Measurements from ENCODE around the gene SPG7.

Gene SPG7

GRCh38 chr16:89557690-89558490 lies 49.7 kb downstream of the SPG7 start:
- H3K9me3 Mint-ChIP-seq = no peaks in the 10 kb centered on the region
- peak overlapping the region; percentile 54 for H3K4me3 Mint-ChIP-seq
- H3K36me3 Mint-ChIP-seq = peaks cover 16% of the 10 kb centered on the region
- H3K4me1 Mint-ChIP-seq = peaks cover 17% of the 10 kb centered on the region
- no peaks in the 10 kb centered on the region for H3K27me3 Mint-ChIP-seq
- H3K27ac Mint-ChIP-seq = peak overlapping the region; percentile 46

DNA sequence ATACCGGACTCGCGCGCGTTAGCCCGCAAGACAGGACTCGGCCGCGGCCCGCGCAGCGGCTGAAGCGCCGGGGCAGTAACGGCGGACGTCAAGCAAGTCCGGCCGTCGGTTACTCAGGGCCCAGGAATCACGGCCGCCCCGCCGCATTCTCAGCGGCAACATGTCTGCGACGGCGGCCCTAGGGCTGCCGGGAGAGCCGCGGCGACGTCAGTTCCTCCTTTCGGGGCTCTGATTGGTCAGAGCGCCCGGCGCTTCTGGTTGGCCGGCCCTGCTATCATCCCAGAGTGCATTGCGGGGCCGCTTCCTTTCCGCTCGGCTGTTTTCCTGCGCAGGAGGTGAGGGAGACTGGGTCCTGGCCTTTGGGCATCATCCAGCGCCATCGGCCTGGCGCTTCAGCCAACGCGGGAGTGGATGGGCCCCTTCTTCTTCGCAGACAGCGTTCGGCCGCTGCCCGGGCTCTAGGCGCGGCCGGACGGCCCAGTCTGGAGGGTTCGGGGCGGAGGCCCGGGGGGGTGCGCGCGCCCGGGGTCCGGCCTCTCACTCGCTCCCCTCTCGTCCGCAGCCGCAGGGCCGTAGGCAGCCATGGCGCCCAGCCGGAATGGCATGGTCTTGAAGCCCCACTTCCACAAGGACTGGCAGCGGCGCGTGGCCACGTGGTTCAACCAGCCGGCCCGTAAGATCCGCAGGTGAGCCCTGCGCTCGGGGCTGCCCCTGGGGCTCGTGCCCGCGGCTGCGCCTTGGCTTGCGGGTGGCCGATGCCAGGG lies 52.4 kb downstream of the SPG7 start, which contains the start of gene RPL13:
Gene RPL13, plus strand, starts transcription at position 305 of the 764 bp plus-strand sequence. Its CDS starts 278 bp downstream, at position 583.
- H3K4me1 Mint-ChIP-seq = peaks cover 44% of the 10 kb centered on the region
- no peaks in the 10 kb centered on the region for H3K27me3 Mint-ChIP-seq
- peak within 1 kb of the TSS; percentile 98 for H3K4me3 Mint-ChIP-seq
- peak within 1 kb of the TSS; percentile 96 for H3K27ac Mint-ChIP-seq
- H3K36me3 Mint-ChIP-seq = peaks cover 22% of the 10 kb centered on the region
- H3K9me3 Mint-ChIP-seq = no peaks in the 10 kb centered on the region

DNA sequence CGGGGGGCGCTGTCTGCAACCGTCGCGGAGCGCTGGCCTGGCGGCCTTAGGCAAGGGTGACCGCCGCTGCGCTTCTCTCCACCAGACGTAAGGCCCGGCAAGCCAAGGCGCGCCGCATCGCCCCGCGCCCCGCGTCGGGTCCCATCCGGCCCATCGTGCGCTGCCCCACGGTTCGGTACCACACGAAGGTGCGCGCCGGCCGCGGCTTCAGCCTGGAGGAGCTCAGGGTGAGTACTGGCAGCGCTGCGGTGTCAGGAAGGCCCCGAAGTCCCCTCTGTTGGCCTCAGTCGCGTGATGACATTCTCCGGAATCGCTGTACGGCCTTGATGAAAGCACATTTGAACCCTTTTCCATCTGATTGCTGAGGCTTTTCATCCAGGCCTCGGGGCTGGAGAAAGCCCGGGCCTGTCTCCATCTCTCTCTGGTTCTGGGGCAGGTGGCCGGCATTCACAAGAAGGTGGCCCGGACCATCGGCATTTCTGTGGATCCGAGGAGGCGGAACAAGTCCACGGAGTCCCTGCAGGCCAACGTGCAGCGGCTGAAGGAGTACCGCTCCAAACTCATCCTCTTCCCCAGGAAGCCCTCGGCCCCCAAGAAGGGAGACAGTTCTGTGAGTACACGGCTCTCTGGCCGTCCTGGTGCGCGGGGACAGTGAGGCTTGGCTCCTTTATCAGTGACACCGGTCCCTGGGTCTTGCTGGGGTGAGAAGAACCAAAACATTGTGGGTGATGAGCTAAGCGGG lies 53.1 kb downstream of the SPG7 start:
- peak overlapping the region; percentile 98 for H3K4me3 Mint-ChIP-seq
- H3K4me1 Mint-ChIP-seq = peaks cover 51% of the 10 kb centered on the region
- H3K36me3 Mint-ChIP-seq = peaks cover 22% of the 10 kb centered on the region

DNA sequence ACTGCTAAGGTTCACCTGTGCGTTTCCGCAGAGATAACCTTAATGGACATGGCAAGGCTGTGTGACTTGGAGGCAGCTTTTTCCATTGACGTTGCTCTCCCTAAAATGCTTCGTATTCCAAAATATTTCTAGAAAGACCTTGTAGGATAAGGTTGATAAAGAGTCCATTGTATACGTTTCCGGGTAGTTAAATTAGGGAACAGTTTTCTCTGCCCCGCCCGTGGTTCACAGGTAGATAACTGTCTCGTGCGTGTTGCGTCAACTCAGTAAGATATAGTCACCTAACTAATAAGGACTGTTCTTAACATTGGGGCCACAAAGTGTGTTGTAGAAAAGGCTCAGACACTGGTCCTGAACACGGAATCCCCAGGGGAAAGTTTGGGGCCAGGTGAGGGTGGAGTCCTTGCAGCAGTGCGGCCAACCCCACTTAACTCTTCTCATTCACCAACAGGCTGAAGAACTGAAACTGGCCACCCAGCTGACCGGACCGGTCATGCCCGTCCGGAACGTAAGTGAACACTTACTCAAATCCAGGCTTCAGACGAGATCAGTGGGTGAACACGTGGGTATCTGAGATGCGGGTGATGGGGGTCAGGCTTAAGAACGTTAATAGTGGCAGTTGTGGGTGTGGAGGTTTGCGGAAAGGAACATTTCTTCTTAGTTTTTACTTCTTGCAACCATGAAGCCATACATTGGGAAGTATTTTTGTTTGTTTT lies 53.8 kb downstream of the SPG7 start:
- Mint-ChIP-seq H3K27me3 (no peaks in the 10 kb centered on the region), H3K4me3 (peak overlapping the region; percentile 98), H3K27ac (peak overlapping the region; percentile 94), H3K36me3 (peaks cover 22% of the 10 kb centered on the region), H3K4me1 (peaks cover 52% of the 10 kb centered on the region), H3K9me3 (no peaks in the 10 kb centered on the region)

More for the DNA sequence above, 53.1 kb downstream of the SPG7 start:
- Mint-ChIP-seq H3K27ac (peak overlapping the region; percentile 94), H3K9me3 (no peaks in the 10 kb centered on the region), H3K27me3 (no peaks in the 10 kb centered on the region)

DNA sequence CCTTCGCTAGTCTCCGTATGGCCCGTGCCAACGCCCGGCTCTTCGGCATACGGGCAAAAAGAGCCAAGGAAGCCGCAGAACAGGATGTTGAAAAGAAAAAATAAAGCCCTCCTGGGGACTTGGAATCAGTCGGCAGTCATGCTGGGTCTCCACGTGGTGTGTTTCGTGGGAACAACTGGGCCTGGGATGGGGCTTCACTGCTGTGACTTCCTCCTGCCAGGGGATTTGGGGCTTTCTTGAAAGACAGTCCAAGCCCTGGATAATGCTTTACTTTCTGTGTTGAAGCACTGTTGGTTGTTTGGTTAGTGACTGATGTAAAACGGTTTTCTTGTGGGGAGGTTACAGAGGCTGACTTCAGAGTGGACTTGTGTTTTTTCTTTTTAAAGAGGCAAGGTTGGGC lies 54.7 kb downstream of the SPG7 start:
- no peaks in the 10 kb centered on the region for H3K27me3 Mint-ChIP-seq
- H3K36me3 Mint-ChIP-seq = peaks cover 22% of the 10 kb centered on the region
- H3K27ac Mint-ChIP-seq = peak overlapping the region; percentile 94
- no peaks in the 10 kb centered on the region for H3K9me3 Mint-ChIP-seq
- peaks cover 45% of the 10 kb centered on the region for H3K4me1 Mint-ChIP-seq
- peak overlapping the region; percentile 98 for H3K4me3 Mint-ChIP-seq

DNA sequence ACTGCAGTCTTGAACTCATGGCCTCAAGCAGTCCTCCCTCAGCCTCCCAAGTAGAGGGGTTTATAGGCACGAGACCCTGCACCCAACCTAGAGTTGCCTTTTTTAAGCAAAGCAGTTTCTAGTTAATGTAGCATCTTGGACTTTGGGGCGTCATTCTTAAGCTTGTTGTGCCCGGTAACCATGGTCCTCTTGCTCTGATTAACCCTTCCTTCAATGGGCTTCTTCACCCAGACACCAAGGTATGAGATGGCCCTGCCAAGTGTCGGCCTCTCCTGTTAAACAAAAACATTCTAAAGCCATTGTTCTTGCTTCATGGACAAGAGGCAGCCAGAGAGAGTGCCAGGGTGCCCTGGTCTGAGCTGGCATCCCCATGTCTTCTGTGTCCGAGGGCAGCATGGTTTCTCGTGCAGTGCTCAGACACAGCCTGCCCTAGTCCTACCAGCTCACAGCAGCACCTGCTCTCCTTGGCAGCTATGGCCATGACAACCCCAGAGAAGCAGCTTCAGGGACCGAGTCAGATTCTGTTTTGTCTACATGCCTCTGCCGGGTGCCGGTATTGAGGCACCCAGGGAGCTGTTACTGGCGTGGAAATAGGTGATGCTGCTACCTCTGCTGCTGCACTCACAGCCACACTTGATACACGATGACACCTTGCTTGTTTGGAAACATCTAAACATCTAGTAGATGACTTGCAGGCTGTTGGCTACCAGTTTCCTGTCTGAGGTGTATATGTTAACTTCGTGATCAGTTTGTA lies 55.6 kb downstream of the SPG7 start:
- Mint-ChIP-seq H3K27ac (peak overlapping the region; percentile 86), H3K36me3 (peaks cover 22% of the 10 kb centered on the region), H3K9me3 (no peaks in the 10 kb centered on the region), H3K4me3 (peak overlapping the region; percentile 98), H3K4me1 (peaks cover 45% of the 10 kb centered on the region), H3K27me3 (no peaks in the 10 kb centered on the region)

- peaks cover 22% of the 10 kb centered on the region for H3K36me3 Mint-ChIP-seq
- peak overlapping the region; percentile 96 for H3K27ac Mint-ChIP-seq
- no peaks in the 10 kb centered on the region for H3K27me3 Mint-ChIP-seq
- H3K4me3 Mint-ChIP-seq = peak overlapping the region; percentile 98
- H3K9me3 Mint-ChIP-seq = no peaks in the 10 kb centered on the region
- H3K4me1 Mint-ChIP-seq = peaks cover 45% of the 10 kb centered on the region
These were observed 56.5 kb downstream of the SPG7 start for GRCh38 chr16:89564476-89565255.

DNA sequence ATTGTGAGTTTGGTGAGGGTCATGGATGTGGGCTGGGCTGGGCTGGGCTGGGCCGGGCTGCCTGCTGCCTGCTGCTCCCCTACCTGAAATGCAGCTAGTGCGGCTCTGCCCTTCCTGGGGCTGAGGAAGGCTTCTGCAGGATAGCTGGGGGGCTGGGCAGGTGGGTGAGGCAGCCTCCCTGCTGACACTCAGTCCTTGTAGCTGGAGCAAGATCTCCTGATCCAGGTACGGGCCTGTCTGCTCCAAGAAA lies 57.0 kb downstream of the SPG7 start:
- peak overlapping the region; percentile 98 for H3K4me3 Mint-ChIP-seq
- H3K27ac Mint-ChIP-seq = peak overlapping the region; percentile 96
- no peaks in the 10 kb centered on the region for H3K9me3 Mint-ChIP-seq
- peaks cover 45% of the 10 kb centered on the region for H3K4me1 Mint-ChIP-seq
- H3K27me3 Mint-ChIP-seq = no peaks in the 10 kb centered on the region
- peaks cover 22% of the 10 kb centered on the region for H3K36me3 Mint-ChIP-seq

- Mint-ChIP-seq H3K36me3 (peaks cover 22% of the 10 kb centered on the region), H3K4me3 (peak overlapping the region; percentile 98), H3K4me1 (peaks cover 45% of the 10 kb centered on the region), H3K27me3 (no peaks in the 10 kb centered on the region), H3K9me3 (no peaks in the 10 kb centered on the region), H3K27ac (peak overlapping the region; percentile 59)
These were observed 57.5 kb downstream of the SPG7 start for GRCh38 chr16:89565506-89566372.

DNA sequence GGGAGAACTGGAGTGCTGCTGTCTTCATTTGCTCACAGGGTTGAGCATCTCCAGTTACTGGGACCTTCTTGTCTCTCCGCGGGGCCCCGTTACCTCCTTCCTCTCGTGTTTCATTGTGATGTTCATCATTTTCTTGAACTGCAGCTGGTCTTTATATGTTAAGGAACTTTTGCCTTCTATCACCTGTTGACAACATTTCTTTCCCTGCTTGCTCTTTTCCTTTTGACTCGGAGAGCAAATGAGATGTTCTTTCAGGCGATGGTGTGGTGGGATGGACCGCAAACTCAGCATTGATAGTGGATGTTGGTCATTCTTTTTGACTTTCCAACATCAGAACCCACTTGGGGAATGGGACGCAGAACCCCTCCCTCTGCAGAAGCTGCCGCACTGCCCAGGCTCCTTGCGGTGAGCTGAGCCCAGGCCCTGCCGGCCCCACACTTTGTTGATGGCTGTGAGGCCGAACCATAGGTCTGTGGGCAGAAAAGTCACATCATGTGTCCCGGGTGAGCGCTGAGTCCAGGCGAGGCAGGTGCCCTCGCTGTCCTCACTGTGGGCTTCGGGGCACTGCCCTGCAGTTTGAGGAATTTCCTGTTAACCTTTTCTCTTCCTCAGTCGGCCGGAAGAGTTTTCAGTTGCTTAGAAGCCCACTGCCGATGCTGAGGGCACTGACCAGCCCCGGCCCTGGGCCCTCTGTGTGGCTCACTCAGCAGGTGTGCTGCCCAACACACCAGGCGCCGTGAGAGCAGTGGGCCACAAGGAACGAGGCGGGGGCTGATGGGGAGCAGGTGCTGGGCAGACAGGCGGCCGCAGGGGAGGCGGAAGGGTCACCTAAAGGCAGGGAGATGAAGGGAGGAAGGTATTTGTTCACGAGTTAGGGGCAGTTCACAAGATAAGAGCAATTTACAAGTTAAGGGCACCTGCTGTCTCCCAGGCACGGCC lies 59.7 kb downstream of the SPG7 start:
- peaks cover 48% of the 10 kb centered on the region for H3K4me1 Mint-ChIP-seq
- no peaks in the 10 kb centered on the region for H3K9me3 Mint-ChIP-seq
- peaks cover 5% of the 10 kb centered on the region for H3K36me3 Mint-ChIP-seq
- peaks cover under 1% of the 10 kb centered on the region for H3K27me3 Mint-ChIP-seq
- H3K4me3 Mint-ChIP-seq = no peak overlapping the region
- peak overlapping the region; percentile 5 for H3K27ac Mint-ChIP-seq

DNA sequence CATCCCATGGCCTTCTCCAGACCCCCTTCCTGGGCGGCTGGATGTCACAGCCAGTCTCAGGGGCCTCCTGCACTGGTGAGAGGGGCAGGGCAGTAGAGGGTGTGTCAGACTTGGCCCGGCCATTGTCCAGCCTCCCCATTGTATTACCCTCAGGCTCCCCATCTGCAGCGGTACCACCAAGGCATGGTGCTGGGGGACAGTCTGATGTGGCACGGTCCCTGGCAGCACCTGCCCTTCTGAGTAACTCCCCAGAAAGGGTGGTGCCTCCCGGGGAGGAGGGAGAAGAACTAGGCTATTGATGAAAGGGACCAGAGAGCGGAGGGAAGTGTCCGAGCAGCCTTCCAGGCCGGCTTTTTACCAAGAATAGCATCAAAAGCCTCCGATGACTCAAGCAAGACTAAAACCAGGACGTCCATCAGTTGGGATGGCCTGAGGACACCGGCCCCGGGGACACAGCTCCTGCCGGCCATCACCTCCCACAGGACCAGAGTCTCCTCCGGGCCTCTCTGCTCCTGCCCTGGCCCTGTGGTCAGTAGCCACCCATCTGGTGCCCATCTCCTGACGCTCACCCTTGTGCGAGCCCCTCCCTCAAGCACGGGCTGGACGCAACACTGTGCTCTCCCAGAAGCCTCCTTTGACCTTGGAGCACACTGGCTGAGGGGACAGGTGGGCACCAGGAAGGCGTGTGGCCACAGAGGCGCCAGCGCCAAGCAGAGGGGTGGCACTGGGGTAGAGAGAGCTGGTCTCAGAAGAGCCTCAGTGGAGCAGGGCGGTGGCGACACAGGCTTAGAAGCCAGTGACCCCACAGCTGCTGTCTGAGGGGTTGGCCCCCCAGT lies 61.5 kb downstream of the SPG7 start:
- Mint-ChIP-seq H3K4me1 (peaks cover 40% of the 10 kb centered on the region), H3K36me3 (peaks cover 2% of the 10 kb centered on the region), H3K27me3 (peaks cover 7% of the 10 kb centered on the region), H3K27ac (no peak overlapping the region), H3K4me3 (no peak overlapping the region), H3K9me3 (no peaks in the 10 kb centered on the region)
